ENCODE data around the gene CRLF1. TPM values are rescaled to one million over a fixed set of nuclear protein-coding genes. Genes with fewer than 3 reads are reported as not detected.

Gene CRLF1
- total and polyA plus RNA-seq, 10 of the 15 experiments (the other 5 are each of a cell fraction or from before 2014, with no cell fraction given) = 0.10 to 1.2 (median 0.49) TPM; not detected in 4

DNA sequence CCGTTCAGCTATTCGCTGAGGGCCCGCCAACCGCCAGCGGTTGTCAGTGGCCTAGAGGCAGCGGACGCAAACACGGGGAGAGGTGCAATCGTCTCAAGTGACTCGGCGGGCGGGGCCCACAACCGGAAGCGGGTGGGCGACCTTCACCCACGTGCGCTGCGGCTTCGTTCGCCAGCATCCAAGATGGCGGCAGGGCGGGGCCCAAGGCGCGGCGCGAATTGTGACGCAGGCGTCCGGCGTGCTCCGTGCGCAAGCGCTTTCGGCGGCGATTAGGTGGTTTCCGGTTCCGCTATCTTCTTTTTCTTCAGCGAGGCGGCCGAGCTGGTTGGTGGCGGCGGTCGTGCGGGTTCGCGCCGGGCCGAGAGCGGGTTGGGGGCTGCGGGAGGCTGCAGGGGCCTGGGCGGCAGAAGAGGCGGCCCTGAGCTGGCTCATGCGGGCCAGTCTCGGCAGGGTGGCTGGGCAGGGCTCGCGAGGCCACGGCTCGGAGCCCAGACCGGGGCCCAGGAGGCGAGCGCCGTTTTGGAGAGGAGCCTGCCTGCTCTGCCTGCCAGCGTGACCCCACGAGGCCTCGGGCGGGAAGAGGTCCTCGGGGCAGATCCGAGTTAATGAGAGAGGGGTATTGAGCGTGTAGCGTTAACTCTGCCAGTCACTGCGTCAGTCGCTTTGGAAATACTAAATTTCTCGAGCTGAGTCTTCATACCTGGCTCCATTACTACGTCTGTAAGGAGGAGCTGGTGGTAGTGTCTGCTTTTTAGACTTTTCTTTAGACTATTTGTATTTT lies 34.8 kb downstream of the CRLF1 start, which contains the start of gene UBA52 (continued):
- no peak for TF ChIP-seq ZBTB33 (IDR thresholded peaks at IDR 0.05)
- peak; percentile 100 for TF ChIP-seq YY1 (IDR thresholded peaks at IDR 0.05; ENCODE audit: low read depth, low read length)
- TF ChIP-seq TAF1 (IDR thresholded peaks at IDR 0.05; ENCODE audit: borderline replicate concordance, low read depth, low read length) = peak; percentile 98
- 0 out of 4 replicates have a peak, but pooled peaks of 1 of the 2 experiments have one; percentile 17 for TF ChIP-seq EP300 (IDR thresholded peaks at IDR 0.05; ENCODE audit: borderline replicate concordance in 1 of 2, control insufficient read depth in 1 of 2, low read depth in 2 of 2, low read length in 2 of 2)
- TF ChIP-seq RBBP5 (conservative IDR thresholded peaks at IDR 0.05) = no peak
- TF ChIP-seq, protein P1, sequence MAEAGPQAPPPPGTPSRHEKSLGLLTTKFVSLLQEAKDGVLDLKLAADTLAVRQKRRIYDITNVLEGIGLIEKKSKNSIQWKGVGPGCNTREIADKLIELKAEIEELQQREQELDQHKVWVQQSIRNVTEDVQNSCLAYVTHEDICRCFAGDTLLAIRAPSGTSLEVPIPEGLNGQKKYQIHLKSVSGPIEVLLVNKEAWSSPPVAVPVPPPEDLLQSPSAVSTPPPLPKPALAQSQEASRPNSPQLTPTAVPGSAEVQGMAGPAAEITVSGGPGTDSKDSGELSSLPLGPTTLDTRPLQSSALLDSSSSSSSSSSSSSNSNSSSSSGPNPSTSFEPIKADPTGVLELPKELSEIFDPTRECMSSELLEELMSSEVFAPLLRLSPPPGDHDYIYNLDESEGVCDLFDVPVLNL (IDR thresholded peaks at IDR 0.05; ENCODE audit: low read depth, low read length) = peak; percentile 70
- TF ChIP-seq TCF3 (IDR thresholded peaks at IDR 0.05; ENCODE audit: borderline replicate concordance, insufficient read depth, low read depth, low read length) = no peak
- peak; percentile 96 for TF ChIP-seq LARP7 (IDR thresholded peaks at IDR 0.05)
- TF ChIP-seq JUND (IDR thresholded peaks at IDR 0.05; ENCODE audit: low read depth, low read length) = 0 out of 2 replicates have a peak, but pooled peaks have one; percentile 25
- TF ChIP-seq CBFB (IDR thresholded peaks at IDR 0.05; ENCODE audit: low read depth) = peak; percentile 23; the same call in 1 of the 2 replicates
- no peak for TF ChIP-seq ZSCAN29 (IDR thresholded peaks at IDR 0.05)
- TF ChIP-seq, protein P2, sequence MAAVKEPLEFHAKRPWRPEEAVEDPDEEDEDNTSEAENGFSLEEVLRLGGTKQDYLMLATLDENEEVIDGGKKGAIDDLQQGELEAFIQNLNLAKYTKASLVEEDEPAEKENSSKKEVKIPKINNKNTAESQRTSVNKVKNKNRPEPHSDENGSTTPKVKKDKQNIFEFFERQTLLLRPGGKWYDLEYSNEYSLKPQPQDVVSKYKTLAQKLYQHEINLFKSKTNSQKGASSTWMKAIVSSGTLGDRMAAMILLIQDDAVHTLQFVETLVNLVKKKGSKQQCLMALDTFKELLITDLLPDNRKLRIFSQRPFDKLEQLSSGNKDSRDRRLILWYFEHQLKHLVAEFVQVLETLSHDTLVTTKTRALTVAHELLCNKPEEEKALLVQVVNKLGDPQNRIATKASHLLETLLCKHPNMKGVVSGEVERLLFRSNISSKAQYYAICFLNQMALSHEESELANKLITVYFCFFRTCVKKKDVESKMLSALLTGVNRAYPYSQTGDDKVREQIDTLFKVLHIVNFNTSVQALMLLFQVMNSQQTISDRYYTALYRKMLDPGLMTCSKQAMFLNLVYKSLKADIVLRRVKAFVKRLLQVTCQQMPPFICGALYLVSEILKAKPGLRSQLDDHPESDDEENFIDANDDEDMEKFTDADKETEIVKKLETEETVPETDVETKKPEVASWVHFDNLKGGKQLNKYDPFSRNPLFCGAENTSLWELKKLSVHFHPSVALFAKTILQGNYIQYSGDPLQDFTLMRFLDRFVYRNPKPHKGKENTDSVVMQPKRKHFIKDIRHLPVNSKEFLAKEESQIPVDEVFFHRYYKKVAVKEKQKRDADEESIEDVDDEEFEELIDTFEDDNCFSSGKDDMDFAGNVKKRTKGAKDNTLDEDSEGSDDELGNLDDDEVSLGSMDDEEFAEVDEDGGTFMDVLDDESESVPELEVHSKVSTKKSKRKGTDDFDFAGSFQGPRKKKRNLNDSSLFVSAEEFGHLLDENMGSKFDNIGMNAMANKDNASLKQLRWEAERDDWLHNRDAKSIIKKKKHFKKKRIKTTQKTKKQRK (IDR thresholded peaks at IDR 0.05; ENCODE audit: low read depth, low read length) = no peak
- no peak for TF ChIP-seq FOS (IDR thresholded peaks at IDR 0.05; ENCODE audit: borderline replicate concordance, extremely low read depth, insufficient read length)
- 0 out of 2 replicates have a peak, but pooled peaks have one; percentile 14 for TF ChIP-seq MEF2A (IDR thresholded peaks at IDR 0.05; ENCODE audit: insufficient read depth, low read depth, low read length)
- TF ChIP-seq GATAD2B (conservative IDR thresholded peaks at IDR 0.05; ENCODE audit: low read depth) = peak; percentile 73
- TF ChIP-seq TARDBP (IDR thresholded peaks at IDR 0.05; ENCODE audit: borderline replicate concordance) = peak; percentile 89
- TF ChIP-seq IKZF2 (IDR thresholded peaks at IDR 0.05) = no peak
- peak; percentile 89; the same call in 1 of the 2 replicates for TF ChIP-seq SIN3A (IDR thresholded peaks at IDR 0.05; ENCODE audit: low read depth, low read length)
- peak; percentile 94 for TF ChIP-seq PML (IDR thresholded peaks at IDR 0.05; ENCODE audit: low read length)
- TF ChIP-seq PBX3 (IDR thresholded peaks at IDR 0.05; ENCODE audit: insufficient replicate concordance, low read depth, low read length) = no peak
